ENCODE results near the gene NRL.
"Not testable (repeated sequence)": the region's sequence is repeated elsewhere in the genome, so short reads cannot be mapped to it uniquely, and the experiment has no call there.

NRL gene

DNA sequence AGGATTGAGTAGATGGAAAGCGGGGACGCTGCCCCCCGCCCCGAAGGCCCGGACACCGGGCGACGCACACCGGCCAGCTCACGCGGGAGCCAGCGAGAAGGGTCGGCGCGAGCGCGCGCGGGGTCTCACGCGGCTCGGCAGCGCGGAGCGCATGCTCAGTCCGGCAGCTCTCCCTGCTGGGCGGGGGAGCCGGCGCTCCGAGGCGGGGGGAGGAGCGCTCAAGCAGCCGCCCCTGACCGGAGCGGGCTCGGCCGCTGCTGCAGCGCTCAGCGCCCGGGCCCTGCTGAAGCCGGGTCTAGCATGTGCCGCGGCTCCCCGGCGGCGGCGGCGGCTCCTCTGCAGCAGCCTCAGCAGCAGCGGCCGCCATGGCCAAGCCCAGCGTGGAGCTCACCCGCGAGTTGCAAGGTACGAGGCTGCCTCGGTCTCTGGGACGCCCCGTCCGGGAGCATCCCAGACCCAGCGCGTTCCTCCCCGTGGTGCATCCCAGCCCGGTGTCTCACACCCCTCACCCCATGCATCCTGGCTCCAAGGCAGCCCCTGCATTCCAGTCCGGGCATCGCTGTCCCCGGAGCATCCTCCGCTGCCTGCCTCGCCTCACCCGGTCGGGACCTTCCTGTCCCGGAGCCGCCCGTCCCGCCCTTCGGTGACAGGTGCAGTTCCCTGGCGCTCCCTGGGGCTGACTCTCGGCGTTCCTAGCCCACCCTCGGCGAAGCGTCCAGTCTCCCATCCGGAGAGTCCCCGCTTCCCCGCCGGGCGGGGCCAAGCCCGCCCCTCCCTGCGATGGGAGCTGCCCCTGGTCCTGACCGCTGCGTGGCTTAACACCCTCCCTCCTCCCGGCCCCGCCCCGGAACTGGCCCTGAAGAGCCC is 62.7 kb downstream of the NRL start, which contains the start of gene CARMIL3:
TSS of gene CARMIL3 (plus strand) at position 221 of the 867 bp plus-strand sequence. CDS start at position 366, 145 bp downstream.
- no peak for DNase-seq (ENCODE audit: low read depth)

DNA sequence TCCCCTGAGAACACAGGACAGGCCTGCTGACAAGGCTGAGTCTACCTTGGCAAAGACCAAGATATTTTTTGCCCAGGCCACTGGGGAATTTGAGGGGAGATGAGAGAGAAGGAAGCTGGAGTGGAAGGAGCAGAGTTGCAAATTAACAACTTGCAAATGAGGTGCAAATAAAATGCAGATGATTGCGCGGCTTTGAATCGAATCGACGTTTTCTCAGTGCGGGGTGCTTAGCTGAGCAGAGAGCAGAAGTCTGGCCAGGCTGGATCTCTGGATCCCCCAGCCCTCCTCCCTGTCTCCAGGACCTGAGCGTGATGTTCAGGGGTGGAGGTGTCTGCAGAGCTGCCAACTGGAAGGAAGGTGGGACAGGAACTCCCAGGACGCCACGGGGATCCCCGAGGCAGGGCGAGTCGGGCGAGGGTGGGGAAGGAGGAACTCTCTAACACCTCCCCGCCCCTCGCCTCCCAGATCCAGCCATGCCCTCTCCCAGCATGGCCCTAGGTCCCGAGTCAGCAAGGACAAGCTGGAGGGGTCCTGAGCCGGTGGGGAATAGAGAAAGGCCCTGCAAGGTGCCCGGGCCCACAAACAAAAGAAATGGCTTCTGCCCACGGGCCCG is 63.5 kb downstream of the NRL start:
- no peak for DNase-seq (ENCODE audit: low read depth)

DNA sequence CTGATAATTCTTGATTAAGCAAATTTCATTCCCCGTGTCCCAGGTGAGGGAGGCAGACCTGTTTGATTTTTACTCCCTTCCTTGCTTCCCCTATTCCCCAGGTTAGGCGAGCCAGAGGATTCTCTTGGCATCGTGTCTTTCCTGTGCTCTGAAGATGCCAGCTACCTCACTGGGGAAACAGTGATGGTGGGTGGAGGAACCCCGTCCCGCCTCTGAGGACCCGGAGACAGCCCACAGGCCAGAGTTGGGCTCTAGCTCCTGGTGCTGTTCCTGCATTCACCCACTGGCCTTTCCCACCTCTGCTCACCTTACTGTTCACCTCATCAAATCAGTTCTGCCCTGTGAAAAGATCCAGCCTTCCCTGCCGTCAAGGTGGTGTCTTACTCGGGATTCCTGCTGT is 64.0 kb downstream of the NRL start:
- not testable (repeated sequence) for DNase-seq (ENCODE audit: low read depth)

GRCh38 chr14:24049002-24049401 is 65.7 kb downstream of the NRL start:
- DNase-seq (ENCODE audit: low read depth): not testable (repeated sequence)

DNA sequence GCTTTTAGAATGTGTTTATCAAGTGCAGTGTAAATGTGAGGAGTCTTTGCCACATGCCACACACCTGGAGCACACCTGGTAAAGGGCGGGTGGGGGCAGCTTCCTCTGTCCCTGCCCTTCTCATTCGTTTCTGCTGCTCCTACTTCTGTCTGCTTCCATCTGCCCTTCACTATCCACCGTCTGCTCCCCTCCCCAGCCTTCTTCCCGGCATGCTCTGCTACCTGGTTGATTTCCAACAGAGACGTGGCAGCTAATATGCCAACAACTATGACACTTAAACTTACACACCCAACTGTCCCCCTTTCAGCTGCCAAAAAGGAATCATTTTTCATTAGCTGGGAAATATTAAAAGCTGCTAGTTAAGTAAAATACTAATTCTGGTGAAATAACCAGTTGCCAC is 72.0 kb downstream of the NRL start:
- DNase-seq (ENCODE audit: low read depth): no peak

DNA sequence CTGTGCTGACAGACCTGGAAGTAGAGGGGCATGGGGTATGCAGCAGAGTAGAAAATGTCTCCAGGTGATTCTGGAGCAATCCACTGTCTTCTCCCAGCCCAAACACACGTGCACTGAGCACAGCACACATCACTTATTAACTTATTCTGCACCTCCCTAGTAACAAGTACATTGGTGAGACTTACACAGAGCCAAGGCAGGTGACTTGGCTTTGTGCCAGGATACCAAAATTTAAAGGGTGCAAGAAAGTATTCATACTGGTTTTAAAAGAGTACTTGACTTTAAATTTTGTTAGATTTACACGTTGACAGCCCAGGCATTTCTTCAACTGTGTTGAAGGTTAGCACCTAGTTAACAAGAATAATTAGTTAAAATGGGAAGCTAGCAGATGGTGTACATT is 74.1 kb downstream of the NRL start:
- no peak for DNase-seq (ENCODE audit: low read depth)

DNA sequence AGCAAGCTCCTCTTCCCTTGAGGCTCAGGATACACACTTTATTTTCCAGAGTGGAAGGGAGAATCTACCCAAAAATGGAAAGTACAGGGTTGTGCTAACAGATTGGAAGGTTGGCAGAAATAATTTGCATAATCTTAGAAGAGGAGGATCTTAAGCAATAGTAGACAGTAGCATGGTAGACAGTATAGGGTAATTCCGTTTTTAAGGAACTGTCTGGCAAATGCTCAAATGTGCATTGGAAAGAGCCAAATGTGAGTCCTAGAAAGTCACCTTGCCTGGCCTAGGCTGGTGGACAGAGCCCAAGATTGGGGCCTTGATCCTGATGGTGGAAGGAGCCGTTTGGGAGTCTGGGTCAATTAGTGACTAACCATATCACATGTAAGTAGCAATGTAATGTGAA is 76.1 kb downstream of the NRL start:
- DNase-seq (ENCODE audit: low read depth): no peak

DNA sequence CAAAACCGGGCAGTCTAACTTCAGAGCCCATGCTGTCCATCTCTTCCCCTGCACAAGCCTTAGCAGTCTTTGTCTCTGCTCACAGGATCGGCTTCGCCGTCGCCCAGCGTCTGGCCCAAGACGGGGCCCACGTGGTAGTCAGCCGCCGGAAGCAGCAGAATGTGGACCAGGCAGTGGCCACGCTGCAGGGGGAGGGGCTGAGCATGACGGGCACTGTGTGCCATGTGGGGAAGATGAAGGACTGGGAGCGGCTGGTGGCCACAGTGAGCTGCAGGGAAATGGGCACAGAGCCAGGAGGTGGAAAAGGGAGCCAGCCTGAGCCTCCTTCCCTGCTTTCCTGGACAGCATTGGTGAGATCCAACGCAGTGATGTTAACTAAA is 77.1 kb downstream of the NRL start:
- no peak for DNase-seq (ENCODE audit: low read depth)

DNA sequence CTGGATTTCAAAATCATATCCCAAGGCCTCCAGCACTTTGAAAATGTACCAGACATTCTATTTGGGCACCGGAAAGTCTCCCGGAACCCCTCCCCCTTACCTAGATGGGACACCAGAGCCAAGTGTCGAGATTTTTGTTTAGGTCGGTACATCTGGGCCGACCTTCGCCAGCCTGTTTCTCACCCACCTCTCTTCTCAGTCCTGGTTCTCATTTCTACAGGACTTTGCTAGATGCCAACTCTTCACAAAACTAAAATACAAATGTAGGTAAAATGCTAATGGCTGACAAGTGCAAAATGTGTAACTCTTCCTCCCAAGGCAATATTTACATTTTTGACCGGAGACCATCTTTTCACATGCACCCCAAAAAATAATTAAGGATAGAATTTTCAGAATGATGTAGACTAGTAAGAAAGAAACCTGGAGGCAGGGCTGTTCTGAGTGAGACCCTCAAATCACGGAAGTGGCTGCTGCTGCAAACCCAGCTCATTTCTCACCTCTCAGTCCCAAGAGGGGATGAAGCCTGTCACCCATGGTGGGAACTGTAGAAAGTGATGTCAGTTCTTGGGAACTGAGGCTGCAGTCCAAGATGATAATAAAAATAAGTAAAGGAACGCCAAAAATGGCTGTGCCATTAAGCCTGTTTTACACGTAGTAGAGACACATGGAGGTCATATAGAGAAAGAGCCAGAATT is 77.6 kb downstream of the NRL start:
- DNase-seq (ENCODE audit: low read depth): not testable (repeated sequence)

GRCh38 chr14:24036169-24036962 is 78.4 kb downstream of the NRL start:
- DNase-seq (ENCODE audit: low read depth): peak; percentile 15

DNA sequence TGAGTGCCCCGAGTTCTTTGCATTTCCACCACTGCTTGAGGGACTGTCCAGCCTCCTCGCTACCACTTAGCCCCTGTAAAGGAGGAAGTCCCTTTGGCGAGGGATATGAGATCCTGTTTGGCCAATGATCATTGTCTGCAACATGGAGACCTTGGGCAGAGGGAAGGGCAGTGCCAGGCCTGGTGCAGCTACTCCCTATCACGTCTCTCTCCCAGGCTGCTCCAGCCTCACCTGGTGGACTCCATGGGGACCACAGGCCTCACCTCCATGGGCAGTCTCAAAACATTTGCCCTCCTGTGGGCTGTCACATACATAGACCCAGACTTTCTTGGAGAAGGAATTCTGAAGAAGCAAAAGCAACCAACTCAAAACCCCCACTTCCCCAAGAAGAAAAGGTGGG is 79.0 kb downstream of the NRL start:
- not testable (repeated sequence) for DNase-seq (ENCODE audit: low read depth)

DNA sequence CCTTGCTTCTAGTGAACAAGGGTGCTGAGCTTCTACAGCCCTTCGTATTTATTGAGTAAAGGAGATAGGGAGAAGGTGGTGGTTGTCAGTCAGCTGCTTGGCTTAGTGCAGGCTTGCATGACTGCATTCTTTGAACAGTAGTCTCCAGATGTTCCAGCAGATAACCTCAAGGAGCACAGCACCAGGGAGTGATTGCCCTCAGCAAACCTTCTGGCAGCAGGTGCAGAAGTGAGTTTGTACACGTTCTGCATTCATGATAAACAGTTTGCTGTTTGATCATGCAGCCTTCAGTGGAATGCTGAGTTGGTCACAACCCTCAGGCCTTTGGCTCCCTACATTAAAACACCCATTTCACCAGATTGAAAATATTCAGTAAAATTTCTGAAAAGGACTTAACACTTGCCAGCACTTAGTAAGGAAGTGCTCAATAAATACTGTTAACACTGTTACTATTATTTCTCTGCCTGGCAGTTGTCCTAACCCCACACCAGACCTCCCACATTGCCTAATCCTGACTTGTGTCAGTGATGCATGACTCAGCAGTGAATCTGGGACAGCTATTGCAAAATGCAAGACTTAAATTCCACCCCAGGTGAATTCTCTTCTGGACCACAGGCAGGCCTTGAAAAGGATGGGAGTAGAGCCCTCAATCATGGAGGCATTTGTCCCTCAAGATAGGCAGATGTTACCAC is 81.9 kb downstream of the NRL start:
- DNase-seq (ENCODE audit: low read depth): peak; percentile 47

GRCh38 chr14:24031331-24031730 is 83.4 kb downstream of the NRL start:
- DNase-seq (ENCODE audit: low read depth): not testable (repeated sequence)

GRCh38 chr14:24029687-24030086 is 85.1 kb downstream of the NRL start:
- not testable (repeated sequence) for DNase-seq (ENCODE audit: low read depth)

Data from non-pigmented ciliary epithelial cell (primary cell).